Trophoblast cell (in vitro differentiated cells and primary cell): ENCODE results near the gene QARS1.

Experiments used
- DNase-seq, 2 donors: peaks; one replicate each; pipeline ENCODE4 v3.0.0-alpha.2; 2016
- H2AFZ ChIP-seq: 2 replicates; pipeline ENCODE4 v1.6.1; 2013; ENCODE audit warnings: low read length, moderate library complexity, mild to moderate bottlenecking; ENCODE audit not compliant: insufficient read depth, poor library complexity
- H2AK5ac ChIP-seq: 2 replicates; pipeline ENCODE4 v1.6.1; 2013; ENCODE audit warnings: mild to moderate bottlenecking, low read length
- H2BK120ac ChIP-seq: 2 replicates; pipeline ENCODE4 v1.6.1; 2013; ENCODE audit warnings: low read length, mild to moderate bottlenecking, moderate library complexity; ENCODE audit not compliant: insufficient read depth, poor library complexity
- H2BK12ac ChIP-seq: 2 replicates; pipeline ENCODE4 v1.6.1; 2013; ENCODE audit warnings: mild to moderate bottlenecking, low read length, moderate library complexity
- H2BK5ac ChIP-seq: 2 replicates; pipeline ENCODE4 v1.6.1; 2013; ENCODE audit warnings: low read length, low read depth, moderate library complexity, mild to moderate bottlenecking; ENCODE audit not compliant: poor library complexity
- H3K14ac ChIP-seq: 2 replicates; pipeline ENCODE4 v1.6.1; 2013; ENCODE audit warnings: mild to moderate bottlenecking, low read length
- H3K18ac ChIP-seq: 2 replicates; pipeline ENCODE4 v1.6.1; 2013; ENCODE audit warnings: mild to moderate bottlenecking, low read length
- H3K23ac ChIP-seq: 2 replicates; pipeline ENCODE4 v1.6.1; 2013; ENCODE audit warnings: low read length
- H3K27ac ChIP-seq: 2 replicates; pipeline ENCODE4 v1.5.1; 2013; ENCODE audit warnings: low read depth, mild to moderate bottlenecking, inconsistent platforms, low read length, moderate library complexity
- H3K27me3 ChIP-seq: 2 replicates; pipeline ENCODE4 v1.6.1; 2013; ENCODE audit warnings: inconsistent platforms, mild to moderate bottlenecking, low read length, moderate library complexity; ENCODE audit not compliant: insufficient read depth
- H3K36me3 ChIP-seq, 2 experiments: 1 replicate in 1 of 2; 2 replicates in 1 of 2; pipeline ENCODE4 v1.6.1; 2013; ENCODE audit warnings: low read length in 2 of 2, mild to moderate bottlenecking in 2 of 2, moderate library complexity in 1 of 2; ENCODE audit not compliant: insufficient read depth in 2 of 2, control insufficient read depth in 1 of 2
- H3K4ac ChIP-seq: 2 replicates; pipeline ENCODE4 v1.6.1; 2013; ENCODE audit warnings: low read depth, mild to moderate bottlenecking, low read length, moderate library complexity
- H3K4me1 ChIP-seq, 2 experiments: 1 replicate in 1 of 2; 2 replicates in 1 of 2; pipeline ENCODE4 v1.6.1; 2013; ENCODE audit warnings: low read length in 2 of 2, mild to moderate bottlenecking in 2 of 2, moderate library complexity in 1 of 2; ENCODE audit not compliant: insufficient read depth in 2 of 2, control insufficient read depth in 1 of 2
- H3K4me2 ChIP-seq: 2 replicates; pipeline ENCODE4 v1.6.1; 2013; ENCODE audit warnings: inconsistent platforms, mild to moderate bottlenecking, low read length, moderate library complexity
- H3K4me3 ChIP-seq: 2 replicates; pipeline ENCODE4 v1.5.1; 2013; ENCODE audit warnings: mild to moderate bottlenecking, low read depth, low read length, inconsistent platforms
- H3K79me1 ChIP-seq: one replicate; pipeline ENCODE4 v1.6.1; 2013; ENCODE audit warnings: low read length
- H3K79me2 ChIP-seq: 2 replicates; pipeline ENCODE4 v1.6.1; 2013; ENCODE audit warnings: low read length, mild to moderate bottlenecking; ENCODE audit not compliant: control insufficient read depth, insufficient read depth, poor library complexity
- H3K9ac ChIP-seq: 2 replicates; pipeline ENCODE4 v1.6.1; 2013; ENCODE audit warnings: mild to moderate bottlenecking, low read length
- H3K9me3 ChIP-seq: 2 replicates; pipeline ENCODE4 v1.6.1; 2013; ENCODE audit warnings: low read depth, mild to moderate bottlenecking, control low read depth, inconsistent platforms, low read length; ENCODE audit not compliant: insufficient read depth
- H4K12ac ChIP-seq: 2 replicates; pipeline ENCODE4 v1.6.1; 2013; ENCODE audit warnings: low read depth, mild to moderate bottlenecking, low read length, moderate library complexity
- H4K8ac ChIP-seq: 2 replicates; pipeline ENCODE4 v1.6.1; 2013; ENCODE audit warnings: low read depth, mild to moderate bottlenecking, low read length, moderate library complexity
- H4K91ac ChIP-seq: one replicate; pipeline ENCODE4 v1.6.1; 2013; ENCODE audit warnings: low read depth, mild to moderate bottlenecking, low read length, moderate library complexity
- WGBS: extraction: QIAGEN DNeasy Blood & Tissue Kit; methylation state at CpG from one replicate; pipeline ENCODE4 v1.1.7; 2013; ENCODE audit warnings: missing lambda C conversion rate; ENCODE audit not compliant: insufficient read length, insufficient coverage; ENCODE audit errors: extremely low coverage; 5-methylcytosine and 5-hydroxymethylcytosine counted together

Gene QARS1

GRCh38 chr3:49132437-49133225, 28.1 kb upstream of the QARS1 start, which contains the start of gene LAMB2:
TSS of gene LAMB2 (minus strand) at chr3:49133050. CDS start at chr3:49132867, 183 bp downstream.
- H3K4me1 ChIP-seq: peaks cover 10 to 18% of the 10 kb centered on the region in 2 experiments
- peak within 1 kb of the TSS; percentile 95 for H2AK5ac ChIP-seq
- H3K9ac ChIP-seq: peak within 1 kb of the TSS; percentile 78
- H3K79me2 ChIP-seq: peaks cover 11% of the 10 kb centered on the region
- DNase-seq: peak; percentile 96
- no peak within 1 kb of the TSS for H3K23ac ChIP-seq
- H3K14ac ChIP-seq: peak within 1 kb of the TSS; percentile 98
- H3K27ac ChIP-seq: peak within 1 kb of the TSS; percentile 92
- H3K27me3 ChIP-seq: no peaks in the 10 kb centered on the region
- H4K8ac ChIP-seq: peak within 1 kb of the TSS; percentile 97
- peak within 1 kb of the TSS; percentile 87 for H3K4me2 ChIP-seq
- H3K9me3 ChIP-seq: no peaks in the 10 kb centered on the region
- peaks cover 31 to 35% of the 10 kb centered on the region in 2 experiments for H3K36me3 ChIP-seq
- peak within 1 kb of the TSS; percentile 94 for H4K12ac ChIP-seq
- H4K91ac ChIP-seq: peak within 1 kb of the TSS; percentile 99
- WGBS: no CpG with 5 or more reads among the region's 28 CpGs
- H3K4ac ChIP-seq: peak within 1 kb of the TSS; percentile 90
- peak within 1 kb of the TSS; percentile 75 for H3K4me3 ChIP-seq
- H3K18ac ChIP-seq: peak within 1 kb of the TSS; percentile 95
- H2BK5ac ChIP-seq: peak within 1 kb of the TSS; percentile 94
- peak within 1 kb of the TSS; percentile 95 for H2BK12ac ChIP-seq
- H2BK120ac ChIP-seq: peak within 1 kb of the TSS; percentile 99
- peaks cover 15% of the 10 kb centered on the region for H3K79me1 ChIP-seq
- peak within 1 kb of the TSS; percentile 88 for H2AFZ ChIP-seq

- peak overlapping the region; percentile 75 for H3K4me3 ChIP-seq
- H2AK5ac ChIP-seq: peak overlapping the region; percentile 95
- WGBS: no CpG with 5 or more reads among the region's 9 CpGs
- peak overlapping the region; percentile 55 for H3K9ac ChIP-seq
- peak overlapping the region; percentile 40 for H2BK120ac ChIP-seq
- peak overlapping the region; percentile 51 for H2BK12ac ChIP-seq
- peaks cover 10 to 18% of the 10 kb centered on the region in 2 experiments for H3K4me1 ChIP-seq
- peak overlapping the region; percentile 47 for H2AFZ ChIP-seq
- peaks cover 31 to 35% of the 10 kb centered on the region in 2 experiments for H3K36me3 ChIP-seq
- H3K14ac ChIP-seq: peak overlapping the region; percentile 84
- peak overlapping the region; percentile 44 for H4K12ac ChIP-seq
- no peaks in the 10 kb centered on the region for H3K9me3 ChIP-seq
- peak overlapping the region; percentile 63 for H2BK5ac ChIP-seq
- H3K4me2 ChIP-seq: peak overlapping the region; percentile 87
- no peak for DNase-seq
- H3K23ac ChIP-seq: no peak overlapping the region
- peak overlapping the region; percentile 92 for H3K27ac ChIP-seq
- H4K91ac ChIP-seq: peak overlapping the region; percentile 84
- peaks cover 11% of the 10 kb centered on the region for H3K79me2 ChIP-seq
- no peaks in the 10 kb centered on the region for H3K27me3 ChIP-seq
- peaks cover 15% of the 10 kb centered on the region for H3K79me1 ChIP-seq
- H4K8ac ChIP-seq: peak overlapping the region; percentile 81
- peak overlapping the region; percentile 73 for H3K18ac ChIP-seq
- peak overlapping the region; percentile 75 for H3K4ac ChIP-seq
These were observed 27.5 kb upstream of the QARS1 start for GRCh38 chr3:49132073-49132436.

- no peak overlapping the region for H4K8ac ChIP-seq
- no peak overlapping the region for H3K23ac ChIP-seq
- no peaks in the 10 kb centered on the region for H3K27me3 ChIP-seq
- H2BK120ac ChIP-seq: no peak overlapping the region
- H3K4me1 ChIP-seq: peaks cover 10 to 18% of the 10 kb centered on the region in 2 experiments
- H3K79me1 ChIP-seq: peaks cover 15% of the 10 kb centered on the region
- peaks cover 11% of the 10 kb centered on the region for H3K79me2 ChIP-seq
- peak overlapping the region; percentile 84 for H4K91ac ChIP-seq
- no peak overlapping the region for H3K14ac ChIP-seq
- H3K4ac ChIP-seq: peak overlapping the region; percentile 75
- no peak overlapping the region for H2AFZ ChIP-seq
- H3K18ac ChIP-seq: peak overlapping the region; percentile 73
- no peak overlapping the region for H3K27ac ChIP-seq
- H3K4me3 ChIP-seq: no peak overlapping the region
- DNase-seq: no peak
- H2BK12ac ChIP-seq: peak overlapping the region; percentile 3
- no peak overlapping the region for H2BK5ac ChIP-seq
- H3K36me3 ChIP-seq: peaks cover 32 to 35% of the 10 kb centered on the region in 2 experiments
- peak overlapping the region; percentile 95 for H2AK5ac ChIP-seq
- no peaks in the 10 kb centered on the region for H3K9me3 ChIP-seq
- no CpG with 5 or more reads among the region's 6 CpGs for WGBS
- no peak overlapping the region for H4K12ac ChIP-seq
- no peak overlapping the region for H3K9ac ChIP-seq
- H3K4me2 ChIP-seq: peak overlapping the region; percentile 87
These were observed 27.0 kb upstream of the QARS1 start for GRCh38 chr3:49131576-49131975.

- peaks cover 10 to 18% of the 10 kb centered on the region in 2 experiments for H3K4me1 ChIP-seq
- peaks cover 11% of the 10 kb centered on the region for H3K79me2 ChIP-seq
- no peak overlapping the region for H3K4ac ChIP-seq
- H3K14ac ChIP-seq: no peak overlapping the region
- H3K4me2 ChIP-seq: no peak overlapping the region
- no peak overlapping the region for H2BK120ac ChIP-seq
- H3K27me3 ChIP-seq: no peaks in the 10 kb centered on the region
- no peak overlapping the region for H3K18ac ChIP-seq
- H3K23ac ChIP-seq: no peak overlapping the region
- no peak overlapping the region for H3K27ac ChIP-seq
- no peak overlapping the region for H2BK12ac ChIP-seq
- no peak overlapping the region for H3K4me3 ChIP-seq
- DNase-seq: no peak
- H3K9me3 ChIP-seq: no peaks in the 10 kb centered on the region
- H4K8ac ChIP-seq: no peak overlapping the region
- no peak overlapping the region for H4K91ac ChIP-seq
- WGBS: no CpG with 5 or more reads among the region's 12 CpGs
- no peak overlapping the region for H2AK5ac ChIP-seq
- peaks cover 15% of the 10 kb centered on the region for H3K79me1 ChIP-seq
- H2BK5ac ChIP-seq: no peak overlapping the region
- H3K36me3 ChIP-seq: peaks cover 37 to 41% of the 10 kb centered on the region in 2 experiments
- H2AFZ ChIP-seq: no peak overlapping the region
- no peak overlapping the region for H4K12ac ChIP-seq
- no peak overlapping the region for H3K9ac ChIP-seq
These were observed 26.5 kb upstream of the QARS1 start for GRCh38 chr3:49131040-49131439.
